ENCODE data around the gene HAGH. TPM values are rescaled to one million over a fixed set of nuclear protein-coding genes. Genes with fewer than 3 reads are reported as not detected.

Gene HAGH
- total and polyA plus RNA-seq, 8 donors: 26.6 to 63.7 (median 37.4) TPM

DNA sequence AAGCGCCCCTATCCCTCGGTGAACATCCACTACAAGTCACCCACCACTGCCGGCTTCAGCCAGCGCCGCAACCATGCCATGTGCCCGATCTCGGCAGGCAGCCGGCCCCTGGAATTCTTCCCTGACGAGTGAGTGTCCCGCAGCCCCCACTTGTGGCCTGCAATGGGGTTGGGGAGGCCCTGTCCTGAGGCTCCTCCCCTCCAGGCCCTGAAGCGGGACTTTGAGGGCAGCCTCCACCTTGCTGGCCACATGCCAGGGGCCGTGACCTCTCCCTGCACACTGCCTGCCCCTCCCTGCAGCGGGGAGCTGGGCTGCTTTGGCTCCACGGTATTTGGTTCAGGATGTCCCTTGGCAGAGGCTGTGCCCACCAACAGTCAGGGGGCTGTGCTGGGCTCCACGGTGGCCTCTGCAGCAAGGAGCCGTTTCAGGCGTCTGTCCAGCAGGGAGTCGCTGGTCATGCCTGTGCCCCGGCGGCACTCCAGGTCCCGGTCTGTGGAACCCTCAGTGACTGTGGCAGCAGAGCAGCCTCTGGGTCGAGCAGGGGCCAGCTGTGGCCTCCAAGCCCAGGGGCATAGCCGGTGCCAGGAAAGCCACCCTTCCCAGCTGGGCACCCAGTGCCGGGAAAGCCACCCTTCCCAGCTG, 63.6 kb downstream of the HAGH start:
- H3K4me1 ChIP-seq: no peaks in the 10 kb centered on the region
- no peak overlapping the region for H3K4me3 ChIP-seq
- DNase-seq: peak in 3 of 6 donors; percentile 58 to 84 (median 62)
- TF ChIP-seq, protein P1, sequence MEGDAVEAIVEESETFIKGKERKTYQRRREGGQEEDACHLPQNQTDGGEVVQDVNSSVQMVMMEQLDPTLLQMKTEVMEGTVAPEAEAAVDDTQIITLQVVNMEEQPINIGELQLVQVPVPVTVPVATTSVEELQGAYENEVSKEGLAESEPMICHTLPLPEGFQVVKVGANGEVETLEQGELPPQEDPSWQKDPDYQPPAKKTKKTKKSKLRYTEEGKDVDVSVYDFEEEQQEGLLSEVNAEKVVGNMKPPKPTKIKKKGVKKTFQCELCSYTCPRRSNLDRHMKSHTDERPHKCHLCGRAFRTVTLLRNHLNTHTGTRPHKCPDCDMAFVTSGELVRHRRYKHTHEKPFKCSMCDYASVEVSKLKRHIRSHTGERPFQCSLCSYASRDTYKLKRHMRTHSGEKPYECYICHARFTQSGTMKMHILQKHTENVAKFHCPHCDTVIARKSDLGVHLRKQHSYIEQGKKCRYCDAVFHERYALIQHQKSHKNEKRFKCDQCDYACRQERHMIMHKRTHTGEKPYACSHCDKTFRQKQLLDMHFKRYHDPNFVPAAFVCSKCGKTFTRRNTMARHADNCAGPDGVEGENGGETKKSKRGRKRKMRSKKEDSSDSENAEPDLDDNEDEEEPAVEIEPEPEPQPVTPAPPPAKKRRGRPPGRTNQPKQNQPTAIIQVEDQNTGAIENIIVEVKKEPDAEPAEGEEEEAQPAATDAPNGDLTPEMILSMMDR (IDR thresholded peaks at IDR 0.05): no peak
- H3K9me3 ChIP-seq: no peaks in the 10 kb centered on the region
- H3K27me3 ChIP-seq: no peaks in the 10 kb centered on the region
- ATAC-seq: no peak
- FAIRE-seq: no peak
- peaks cover 0 to 60% (median 27%) of the 10 kb centered on the region in 3 donors for H3K36me3 ChIP-seq
- WGBS, 2 donors: 91 to 92% methylated on average over 24 of the region's 24 CpGs
- intact Hi-C loops (cut with DNase I): no loop called here
- no peak overlapping the region for H3K27ac ChIP-seq

DNA sequence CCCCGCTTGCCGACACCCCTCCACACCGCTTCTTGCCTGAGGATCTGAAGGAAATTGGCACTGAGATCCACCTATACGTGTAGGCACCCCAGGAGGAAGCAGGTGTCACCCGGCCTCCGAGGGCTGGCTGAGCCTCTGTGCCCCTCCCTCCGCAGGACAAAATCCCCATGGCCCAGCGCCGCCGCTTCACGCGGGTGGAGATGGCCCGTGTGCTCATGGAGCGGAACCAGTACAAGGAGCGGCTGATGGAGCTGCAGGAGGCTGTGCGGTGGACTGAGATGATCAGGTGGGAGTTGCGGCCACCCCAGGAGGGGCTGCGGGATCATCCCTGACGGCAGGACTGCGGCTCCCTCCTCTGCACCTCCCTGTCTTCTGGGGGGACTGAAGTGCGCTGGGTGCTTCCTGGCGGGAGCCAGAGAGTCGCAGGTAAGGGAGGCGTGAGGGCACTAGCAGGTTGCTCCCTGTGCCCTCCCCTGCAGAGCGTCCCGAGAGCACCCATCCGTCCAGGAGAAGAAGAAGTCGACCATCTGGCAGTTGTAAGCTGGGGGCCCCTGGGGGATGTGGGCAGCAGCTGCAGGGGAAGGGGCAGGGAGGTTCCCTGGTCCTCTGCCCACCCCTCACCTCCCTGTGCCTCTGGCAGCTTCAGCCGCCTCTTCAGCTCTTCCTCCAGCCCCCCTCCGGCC, 64.3 kb downstream of the HAGH start:
- TF ChIP-seq, protein P1 (IDR thresholded peaks at IDR 0.05): no peak
- no peak for FAIRE-seq
- Histone ChIP-seq H3K36me3 (peaks cover 0 to 53% (median 27%) of the 10 kb centered on the region in 3 donors), H3K27me3 (no peaks in the 10 kb centered on the region), H3K9me3 (no peaks in the 10 kb centered on the region), H3K4me3 (no peak overlapping the region), H3K4me1 (no peaks in the 10 kb centered on the region), H3K27ac (no peak overlapping the region)
- intact Hi-C loops (cut with DNase I): no loop called here
- no peak for ATAC-seq
- WGBS, 2 donors: 90 to 92% methylated on average over 26 to 30 of the region's 30 CpGs
- peak in 1 of 6 donors; percentile 53 for DNase-seq

DNA sequence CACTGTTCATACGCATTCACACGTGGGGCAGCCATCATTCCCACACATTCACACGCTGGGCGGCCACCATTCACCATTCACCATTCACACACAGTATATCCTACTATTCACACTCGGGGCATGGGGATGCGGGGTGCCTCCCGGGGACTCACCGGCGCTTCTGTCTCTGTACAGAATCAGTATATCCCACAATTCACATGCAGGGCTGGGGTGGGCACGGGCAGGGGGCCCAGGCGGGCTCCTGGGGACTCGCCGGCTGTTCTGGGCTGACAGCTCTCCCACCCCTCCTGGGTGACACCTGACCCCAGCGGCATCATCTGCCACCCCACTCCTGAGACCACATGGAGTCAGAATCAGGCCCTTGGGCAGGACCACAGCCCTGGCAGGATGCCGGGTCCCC, 64.9 kb downstream of the HAGH start:
- H3K4me3 ChIP-seq: no peak overlapping the region
- no peaks in the 10 kb centered on the region for H3K4me1 ChIP-seq
- WGBS, 2 donors: 92 to 96% methylated on average over 15 of the region's 15 CpGs
- H3K36me3 ChIP-seq: peaks cover 0 to 53% (median 27%) of the 10 kb centered on the region in 3 donors
- TF ChIP-seq, protein P1 (IDR thresholded peaks at IDR 0.05): no peak
- no peaks in the 10 kb centered on the region for H3K9me3 ChIP-seq
- intact Hi-C loops (cut with DNase I): no loop called here
- H3K27ac ChIP-seq: no peak overlapping the region
- FAIRE-seq: no peak
- ATAC-seq: no peak
- peak in 2 of 6 donors; percentile 51 to 71 for DNase-seq
- H3K27me3 ChIP-seq: no peaks in the 10 kb centered on the region

DNA sequence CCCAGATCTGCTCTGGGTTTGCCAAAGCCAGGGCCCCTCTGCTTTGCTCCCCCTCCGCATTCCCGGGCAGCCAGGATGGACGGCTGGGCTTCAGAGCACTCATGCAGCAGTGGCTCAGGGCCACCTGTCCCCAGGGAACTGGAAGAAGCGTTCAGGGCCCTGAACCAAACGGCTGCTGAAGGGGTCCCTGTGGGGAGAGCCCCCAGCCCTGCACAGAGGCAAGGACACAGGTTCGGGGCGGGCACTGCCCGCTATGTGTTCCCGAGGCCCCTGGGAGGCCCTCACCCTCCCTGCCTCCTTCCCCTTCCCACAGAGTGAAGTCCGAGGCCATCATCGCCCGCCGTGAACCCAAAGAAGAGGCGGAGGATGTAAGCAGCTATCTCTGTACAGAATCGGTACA, 65.7 kb downstream of the HAGH start:
- TF ChIP-seq, protein P1 (IDR thresholded peaks at IDR 0.05): no peak
- no peaks in the 10 kb centered on the region for H3K4me1 ChIP-seq
- intact Hi-C loops (cut with DNase I): no loop called here
- H3K9me3 ChIP-seq: no peaks in the 10 kb centered on the region
- no peaks in the 10 kb centered on the region for H3K27me3 ChIP-seq
- H3K4me3 ChIP-seq: no peak overlapping the region
- WGBS, 2 donors: 92 to 94% methylated on average over 14 to 15 of the region's 15 CpGs
- DNase-seq: no peak
- H3K36me3 ChIP-seq: peaks cover 0 to 46% (median 27%) of the 10 kb centered on the region in 3 donors
- FAIRE-seq: no peak
- no peak overlapping the region for H3K27ac ChIP-seq
- ATAC-seq: no peak

DNA sequence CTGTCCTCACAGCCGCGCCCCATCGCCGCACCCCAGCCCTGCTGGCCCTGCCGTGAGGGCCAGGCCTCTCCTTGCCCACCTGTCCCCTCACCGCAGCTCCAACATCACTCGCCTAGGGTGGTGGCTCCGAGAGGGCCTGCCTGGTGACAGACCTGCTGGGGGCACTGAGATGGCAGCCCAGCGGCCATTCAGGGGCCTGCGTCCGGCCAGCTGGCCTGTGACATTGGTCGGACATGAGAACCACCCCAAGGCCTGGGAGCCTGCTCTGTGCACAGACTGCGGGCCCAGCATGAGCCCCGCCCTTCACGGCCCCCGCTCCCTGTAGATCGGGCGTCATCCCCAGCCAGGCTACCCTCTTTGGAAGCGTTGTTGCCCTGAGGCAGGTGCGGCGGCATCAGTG, 67.1 kb downstream of the HAGH start:
- Histone ChIP-seq H3K27me3 (no peaks in the 10 kb centered on the region), H3K36me3 (peaks cover 0 to 32% (median 21%) of the 10 kb centered on the region in 3 donors), H3K27ac (no peak overlapping the region), H3K4me3 (no peak overlapping the region), H3K9me3 (no peaks in the 10 kb centered on the region), H3K4me1 (no peaks in the 10 kb centered on the region)
- TF ChIP-seq, protein P1 (IDR thresholded peaks at IDR 0.05): no peak
- 96 to 99% methylated on average over 21 of the region's 21 CpGs for WGBS, 2 donors
- DNase-seq (peak in 2 of 6 donors; percentile 19 to 76), ATAC-seq (no peak), FAIRE-seq (no peak)
- intact Hi-C loops (cut with DNase I): no loop called here

Data from pancreas (tissue), 10 donors.